WTC11 (cell line): ENCODE data around the gene TMEM63B. TPM values are rescaled to one million over a fixed set of nuclear protein-coding genes. Genes with fewer than 3 reads are reported as not detected.
A peak's percentile ranks its signal among the peaks of the same experiment; 100 is the strongest.

Experiments
- ATAC-seq: fragments of 200-7000 bp; cut with Tn5 transposase; 2 replicates; pipeline ENCODE4 v1.10.0; 2021; ENCODE audit warnings: mild to moderate bottlenecking, moderate library complexity
- CTCF ChIA-PET: fragments of 300-600 bp; sonication (Branson Sonifier 250); formaldehyde crosslinking; loops from one replicate; lab custom pipeline; 2021; ENCODE audit warnings: antibody characterized with exemption; lab: Charles Lee
- POLR2A ChIA-PET: fragments of 350-600 bp; sonication (Branson Sonifier 250); formaldehyde crosslinking; loops from one replicate; lab custom pipeline; 2021; ENCODE audit warnings: antibody characterized with exemption; lab: Charles Lee
- DNase-seq: peaks from one replicate; pipeline ENCODE4 v3.0.0; 2021; ENCODE audit warnings: low spot score
- H3K27ac Mint-ChIP-seq: 2 replicates; pipeline ENCODE4 v1.8.0; 2021; ENCODE audit warnings: mixed read lengths
- H3K27me3 Mint-ChIP-seq: 2 replicates; pipeline ENCODE4 v1.8.0; 2021; ENCODE audit warnings: low read depth, mild to moderate bottlenecking, moderate library complexity, mixed read lengths
- H3K36me3 Mint-ChIP-seq: 2 replicates; pipeline ENCODE4 v1.8.0; 2021; ENCODE audit warnings: mixed read lengths
- H3K4me1 Mint-ChIP-seq: 2 replicates; pipeline ENCODE4 v1.8.0; 2022; ENCODE audit warnings: mixed read lengths
- H3K4me3 Mint-ChIP-seq: 2 replicates; pipeline ENCODE4 v1.8.0; 2021; ENCODE audit warnings: mild to moderate bottlenecking, moderate library complexity, mixed read lengths
- H3K9me3 Mint-ChIP-seq: 2 replicates; pipeline ENCODE4 v1.8.0; 2021; ENCODE audit warnings: mixed read lengths
- ATF6 ChIP-seq: sonication (generic); formaldehyde crosslinking; IDR thresholded peaks from 2 replicates; pipeline ENCODE4 v1.8.1; 2023; ENCODE audit warnings: mild to moderate bottlenecking, missing genetic modification reagents
- CBFB ChIP-seq: sonication (generic); formaldehyde crosslinking; IDR thresholded peaks from 2 replicates; pipeline ENCODE4 v1.8.1; 2022; ENCODE audit warnings: mild to moderate bottlenecking, low read depth, missing genetic modification reagents
- ETV6 ChIP-seq: sonication (generic); formaldehyde crosslinking; IDR thresholded peaks from 2 replicates; pipeline ENCODE4 v1.8.1; 2022; ENCODE audit warnings: mild to moderate bottlenecking, missing genetic modification reagents
- GRHL2 ChIP-seq: fragments of 250-450 bp; sonication (Bioruptor Pico); IDR thresholded peaks from 2 replicates; pipeline ENCODE4 v1.8.0; 2022; ENCODE audit warnings: mild to moderate bottlenecking, moderate library complexity; ENCODE audit not compliant: insufficient replicate concordance, severe bottlenecking
- IRF2 ChIP-seq: sonication (generic); formaldehyde crosslinking; IDR thresholded peaks from 2 replicates; pipeline ENCODE4 v1.8.0; 2022; ENCODE audit warnings: low read depth, missing genetic modification reagents, borderline replicate concordance
- JAZF1 ChIP-seq: fragments of 250-450 bp; sonication (Bioruptor Pico); IDR thresholded peaks from 2 replicates; pipeline ENCODE4 v1.9.0; 2021; ENCODE audit warnings: moderate library complexity, mild to moderate bottlenecking, inconsistent platforms
- NFATC4 ChIP-seq: fragments of 250-450 bp; sonication (Bioruptor Pico); IDR thresholded peaks from 2 replicates; pipeline ENCODE4 v1.9.0; 2021; ENCODE audit warnings: mild to moderate bottlenecking
- PRDM15 ChIP-seq: sonication (generic); formaldehyde crosslinking; IDR thresholded peaks from 2 replicates; pipeline ENCODE4 v1.8.0; 2022; ENCODE audit warnings: missing genetic modification reagents
- SMAD3 ChIP-seq: sonication (generic); formaldehyde crosslinking; IDR thresholded peaks from 2 replicates; pipeline ENCODE4 v1.8.0; 2022; ENCODE audit warnings: missing genetic modification reagents, mild to moderate bottlenecking, borderline replicate concordance
- TEAD4 ChIP-seq: sonication (generic); formaldehyde crosslinking; IDR thresholded peaks from 2 replicates; pipeline ENCODE4 v1.8.0; 2022; ENCODE audit warnings: mild to moderate bottlenecking, missing genetic modification reagents
- TP53 ChIP-seq: sonication (generic); formaldehyde crosslinking; IDR thresholded peaks from 2 replicates; pipeline ENCODE4 v1.8.1; 2023; ENCODE audit warnings: mild to moderate bottlenecking, missing genetic modification reagents
- ZMAT4 ChIP-seq: fragments of 250-450 bp; sonication (Bioruptor Pico); IDR thresholded peaks from 2 replicates; pipeline ENCODE4 v1.9.0; 2021; ENCODE audit warnings: mild to moderate bottlenecking
- ZNF121 ChIP-seq: sonication (generic); formaldehyde crosslinking; IDR thresholded peaks from 2 replicates; pipeline ENCODE4 v1.8.0; 2023; ENCODE audit warnings: missing genetic modification reagents
- ZNF232 ChIP-seq: sonication (generic); formaldehyde crosslinking; IDR thresholded peaks from 2 replicates; pipeline ENCODE4 v1.8.0; 2022; ENCODE audit warnings: mild to moderate bottlenecking, missing genetic modification reagents
- ZNF416 ChIP-seq: fragments of 250-450 bp; sonication (Bioruptor Pico); IDR thresholded peaks from 2 replicates; pipeline ENCODE4 v1.9.0; 2021; ENCODE audit warnings: mild to moderate bottlenecking, inconsistent platforms
- ZNF425 ChIP-seq: fragments of 250-450 bp; sonication (Bioruptor Pico); conservative IDR thresholded peaks from 2 replicates; pipeline ENCODE4 v1.9.0; 2021; ENCODE audit warnings: mild to moderate bottlenecking
- ZNF671 ChIP-seq: fragments of 250-450 bp; sonication (Bioruptor Pico); IDR thresholded peaks from 2 replicates; pipeline ENCODE4 v1.8.0; 2021; ENCODE audit warnings: mild to moderate bottlenecking
- total RNA-seq: library from RNA; stranded (reverse); gene quantifications from 3 replicates; pipeline ENCODE4 v1.2.3, GENCODE V29; 2021

TMEM63B gene
- total RNA-seq, 1 experiment from 2014 or later, result 72.8 TPM

GRCh38 chr6:44185953-44186634, 58.7 kb downstream of the TMEM63B start:
- H3K36me3 Mint-ChIP-seq, result no peaks in the 10 kb centered on the region
- ChIA-PET CTCF (interaction anchor here (0.9 to 4.4 kb wide), 10 partner anchors 13 to 82 kb away, joined by 3 to 28 read pairs (median 4); partner anchors contain the start of gene SLC29A1), POLR2A (interaction anchor here (1.0 kb wide), 1 partner anchor 33 kb away, joined by 6 read pairs; no protein-coding TSS in a partner anchor)
- peaks cover 8% of the 10 kb centered on the region for H3K27me3 Mint-ChIP-seq
- no peak overlapping the region for H3K4me3 Mint-ChIP-seq
- peaks cover 33% of the 10 kb centered on the region for H3K4me1 Mint-ChIP-seq
- DNase-seq, result no peak
- peak; percentile 63 for ATAC-seq
- H3K9me3 Mint-ChIP-seq, result no peaks in the 10 kb centered on the region
- TF ChIP-seq SMAD3, result no peak
- TF ChIP-seq CBFB, result no peak
- TF ChIP-seq IRF2 (CRISPR knock-in tag), result no peak
- TF ChIP-seq JAZF1, result no peak
- no peak for TF ChIP-seq TEAD4 (CRISPR knock-in tag)
- TF ChIP-seq GRHL2 (CRISPR knock-in tag), result no peak
- TF ChIP-seq ZNF425 (CRISPR knock-in tag), result no peak
- no peak for TF ChIP-seq TP53 (CRISPR knock-in tag)
- no peak for TF ChIP-seq ZNF121
- no peak for TF ChIP-seq PRDM15 (CRISPR knock-in tag)
- no peak for TF ChIP-seq NFATC4 (CRISPR knock-in tag)
- TF ChIP-seq ZNF671 (CRISPR knock-in tag), result no peak
- TF ChIP-seq ZNF232 (CRISPR knock-in tag), result no peak
- no peak for TF ChIP-seq ZNF416 (CRISPR knock-in tag)
- no peak for TF ChIP-seq ZMAT4
- peak overlapping the region; percentile 22 for H3K27ac Mint-ChIP-seq

- Mint-ChIP-seq H3K27ac (no peak overlapping the region), H3K27me3 (peaks cover 8% of the 10 kb centered on the region), H3K4me1 (peaks cover 33% of the 10 kb centered on the region), H3K4me3 (no peak overlapping the region), H3K9me3 (no peaks in the 10 kb centered on the region), H3K36me3 (no peaks in the 10 kb centered on the region)
- TF ChIP-seq ETV6 (CRISPR knock-in tag) (no peak), CBFB (no peak), ATF6 (CRISPR knock-in tag) (no peak)
- POLR2A ChIA-PET, result no interaction called here
- DNase-seq (no peak), ATAC-seq (no peak)
- CTCF ChIA-PET, result interaction anchor here (0.9 to 4.4 kb wide), 10 partner anchors 14 to 82 kb away, joined by 3 to 28 read pairs (median 4); partner anchors contain the start of gene SLC29A1
Observed at GRCh38 chr6:44186635-44187025, 59.3 kb downstream of the TMEM63B start.
